NCI-H2081 (cell line): ENCODE measurements around the gene TAF1D.
"Not testable (repeated sequence)": the region's sequence is repeated elsewhere in the genome, so short reads cannot be mapped to it uniquely, and the experiment has no call there.

Experiments
- DNase-seq, 2 experiments: peaks; one replicate each; lab custom pipeline; 2025; lab: John Stamatoyannopoulos, UW

Gene TAF1D

GRCh38 chr11:93747122-93747521 is 5.8 kb upstream of the TAF1D start:
- no peak for DNase-seq

GRCh38 chr11:93746101-93746500 is 4.8 kb upstream of the TAF1D start:
- DNase-seq, result no peak

GRCh38 chr11:93745005-93745755 is 3.9 kb upstream of the TAF1D start:
- not testable (repeated sequence) for DNase-seq

- DNase-seq, result no peak
Measured at GRCh38 chr11:93744669-93745004, 3.3 kb upstream of the TAF1D start.

- DNase-seq, result no peak
Measured at GRCh38 chr11:93743291-93743690, 2.0 kb upstream of the TAF1D start.

- DNase-seq, result peak in 1 of 2 experiments; percentile 43
Measured at GRCh38 chr11:93741882-93742226, 559 bp upstream of the TAF1D start.

GRCh38 chr11:93740730-93741093 is 583 bp downstream of the TAF1D start:
- peak; percentile 48 to 72 for DNase-seq

- DNase-seq, result peak in 1 of 2 experiments; percentile 45
Measured at GRCh38 chr11:93740031-93740729, 1.1 kb downstream of the TAF1D start.

GRCh38 chr11:93738647-93739081 is 2.6 kb downstream of the TAF1D start:
- DNase-seq, result peak in 1 of 2 experiments; percentile 26

- no peak for DNase-seq
Measured at GRCh38 chr11:93737904-93738612, 3.2 kb downstream of the TAF1D start.

- DNase-seq, result no peak
Measured at GRCh38 chr11:93736129-93736528, 5.2 kb downstream of the TAF1D start.

- DNase-seq, result no peak
Measured at GRCh38 chr11:93735627-93736026, 5.7 kb downstream of the TAF1D start.

GRCh38 chr11:93734427-93735222 is 6.7 kb downstream of the TAF1D start:
- DNase-seq, result no peak

GRCh38 chr11:93733474-93733873 is 7.8 kb downstream of the TAF1D start:
- DNase-seq, result no peak

- DNase-seq, result no peak
Measured at GRCh38 chr11:93732237-93732892, 8.9 kb downstream of the TAF1D start.

- no peak for DNase-seq
Measured at GRCh38 chr11:93730108-93731107, 10.9 kb downstream of the TAF1D start.

- no peak for DNase-seq
Measured at GRCh38 chr11:93729129-93729616, 12.1 kb downstream of the TAF1D start.

- DNase-seq, result no peak
Measured at GRCh38 chr11:93728792-93729128, 12.5 kb downstream of the TAF1D start.

- DNase-seq, result no peak
Measured at GRCh38 chr11:93727985-93728791, 13.1 kb downstream of the TAF1D start.

- no peak for DNase-seq
Measured at GRCh38 chr11:93724089-93724488, 17.2 kb downstream of the TAF1D start.
